NCI-H1436 treated with DMSO at 0.1 percent for 48 hours (cell line): ENCODE results near the gene ENHO.
"Not testable (repeated sequence)": the region's sequence is repeated elsewhere in the genome, so short reads cannot be mapped to it uniquely, and the experiment has no call there.

Experiments
- DNase-seq: peaks from one replicate; lab custom pipeline; 2025; lab: John Stamatoyannopoulos, UW

ENHO gene

GRCh38 chr9:34555500-34555899 lies 32.7 kb upstream of the ENHO start:
- DNase-seq: no peak

DNA sequence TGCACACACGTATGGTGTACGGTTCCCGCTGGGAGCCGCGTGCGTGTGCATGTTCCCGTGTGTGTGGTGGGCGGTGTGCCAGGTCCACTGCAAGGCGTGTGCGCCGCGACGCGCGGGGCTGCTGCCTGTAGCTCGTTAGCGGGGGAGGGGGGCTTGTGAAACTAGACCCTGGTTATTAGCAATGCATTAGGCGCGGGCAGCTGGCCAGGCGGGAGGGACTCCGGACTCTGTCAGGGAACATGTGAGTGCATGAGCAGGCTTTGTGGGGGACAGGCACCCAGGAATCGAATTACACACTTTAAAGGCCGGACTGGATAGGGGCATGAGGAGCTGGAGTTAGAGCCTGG lies 32.2 kb upstream of the ENHO start:
- no peak for DNase-seq

DNA sequence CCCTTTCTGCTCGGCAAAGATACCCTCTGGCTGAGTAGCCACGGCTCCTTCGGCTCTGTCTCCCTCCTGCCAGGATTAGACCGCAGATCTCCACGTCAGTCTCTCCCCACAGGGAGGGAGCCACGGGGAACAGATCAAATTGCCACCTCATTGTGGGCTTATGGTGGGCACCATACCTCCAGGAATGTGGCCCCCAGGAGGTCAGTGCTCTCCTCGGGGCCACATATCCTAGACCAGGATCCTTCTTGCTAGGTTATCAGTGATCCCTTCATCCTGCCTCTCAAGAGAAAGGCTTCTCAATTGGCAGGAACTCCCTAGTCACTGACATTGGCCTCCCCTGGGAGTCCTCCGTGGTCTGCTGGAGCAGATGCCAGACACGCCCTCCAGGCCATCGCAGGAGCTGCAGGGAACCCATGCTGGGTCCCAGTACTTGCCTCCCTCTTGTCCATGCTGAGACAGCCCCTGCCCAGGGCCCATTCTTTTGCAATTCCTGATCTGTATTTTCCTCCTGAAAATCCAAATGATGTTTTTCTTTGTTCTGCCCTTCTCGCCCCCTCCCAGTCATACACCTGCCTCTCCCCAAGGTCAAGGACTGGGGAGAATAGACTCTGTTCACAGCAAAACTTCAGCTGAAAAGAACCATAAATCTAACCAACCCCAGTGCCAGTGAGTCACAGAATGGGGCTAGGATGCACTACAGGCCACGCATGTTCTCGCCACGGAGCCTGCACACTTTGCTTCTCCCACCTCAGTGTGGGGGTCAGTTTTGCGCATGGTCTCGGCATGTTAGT lies 31.6 kb upstream of the ENHO start:
- DNase-seq: peak; percentile 48

- no peak for DNase-seq
Observed at GRCh38 chr9:34553511-34554021, 30.8 kb upstream of the ENHO start.

- no peak for DNase-seq
Observed at GRCh38 chr9:34552986-34553385, 30.2 kb upstream of the ENHO start.

- DNase-seq: no peak
Observed at GRCh38 chr9:34552606-34552981, 29.8 kb upstream of the ENHO start.

GRCh38 chr9:34551751-34552605 lies 29.2 kb upstream of the ENHO start:
- no peak for DNase-seq

DNA sequence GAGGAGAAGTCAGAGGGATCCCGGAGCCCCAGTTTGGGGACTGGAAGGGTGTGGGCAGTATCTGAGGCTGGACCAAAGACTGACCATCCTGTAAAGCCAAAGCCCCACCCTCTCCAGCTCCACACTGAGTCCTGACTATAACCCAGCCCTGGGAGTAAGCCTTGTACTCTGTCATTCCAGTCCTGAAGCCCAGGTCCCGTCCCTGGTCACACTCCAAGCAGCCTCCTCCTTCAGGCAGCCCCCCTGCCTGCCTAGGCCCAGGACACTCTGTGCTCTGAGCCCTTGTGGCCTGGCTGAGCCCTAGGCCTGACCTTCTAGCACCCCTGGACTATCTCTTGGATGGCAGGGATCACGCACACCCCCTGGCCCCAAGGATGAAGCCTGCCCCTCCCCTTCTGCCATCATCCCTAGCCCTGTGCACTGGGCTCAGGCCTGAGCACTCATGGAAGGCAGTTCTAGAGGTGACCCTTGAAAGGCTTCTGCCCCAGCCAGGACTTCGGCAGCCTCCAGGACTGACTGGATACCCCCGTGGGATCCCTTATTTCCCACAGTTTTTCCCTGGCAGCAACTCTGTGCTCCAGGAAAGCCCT lies 28.0 kb upstream of the ENHO start:
- DNase-seq: no peak

- DNase-seq: no peak
Observed at GRCh38 chr9:34550016-34550680, 27.4 kb upstream of the ENHO start.

GRCh38 chr9:34549407-34549732 lies 26.6 kb upstream of the ENHO start:
- DNase-seq: no peak

DNA sequence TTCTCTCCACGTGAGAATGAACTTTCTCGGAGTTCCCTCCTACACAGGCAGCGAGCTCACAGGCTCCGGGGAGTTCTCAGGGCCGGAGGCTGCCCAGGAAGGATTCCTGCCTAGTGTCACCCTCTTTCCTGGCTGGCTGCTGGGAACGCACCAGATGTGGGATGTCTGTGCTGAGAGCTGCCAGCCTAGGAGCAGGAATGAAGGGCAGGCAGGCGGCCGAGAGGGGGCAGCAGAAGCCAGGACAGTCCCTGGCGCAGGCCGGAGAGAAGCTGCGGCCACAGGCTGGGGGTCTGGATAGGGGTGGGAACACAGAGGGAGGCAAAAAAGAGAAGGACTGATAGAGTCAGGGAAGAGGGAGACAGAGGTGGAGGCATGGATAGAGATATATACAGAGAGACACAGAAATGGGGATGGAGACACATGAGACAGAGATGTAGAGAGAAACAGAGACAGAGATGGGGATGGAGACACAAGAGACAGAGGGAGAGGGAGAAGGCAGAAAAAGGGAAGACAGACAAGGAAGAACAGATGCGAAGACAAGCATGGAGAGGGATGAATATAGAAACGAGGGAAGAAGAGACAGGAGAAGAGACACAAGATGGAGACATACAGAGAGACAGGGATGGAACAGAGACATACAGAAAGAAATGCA lies 25.3 kb upstream of the ENHO start:
- no peak for DNase-seq

DNA sequence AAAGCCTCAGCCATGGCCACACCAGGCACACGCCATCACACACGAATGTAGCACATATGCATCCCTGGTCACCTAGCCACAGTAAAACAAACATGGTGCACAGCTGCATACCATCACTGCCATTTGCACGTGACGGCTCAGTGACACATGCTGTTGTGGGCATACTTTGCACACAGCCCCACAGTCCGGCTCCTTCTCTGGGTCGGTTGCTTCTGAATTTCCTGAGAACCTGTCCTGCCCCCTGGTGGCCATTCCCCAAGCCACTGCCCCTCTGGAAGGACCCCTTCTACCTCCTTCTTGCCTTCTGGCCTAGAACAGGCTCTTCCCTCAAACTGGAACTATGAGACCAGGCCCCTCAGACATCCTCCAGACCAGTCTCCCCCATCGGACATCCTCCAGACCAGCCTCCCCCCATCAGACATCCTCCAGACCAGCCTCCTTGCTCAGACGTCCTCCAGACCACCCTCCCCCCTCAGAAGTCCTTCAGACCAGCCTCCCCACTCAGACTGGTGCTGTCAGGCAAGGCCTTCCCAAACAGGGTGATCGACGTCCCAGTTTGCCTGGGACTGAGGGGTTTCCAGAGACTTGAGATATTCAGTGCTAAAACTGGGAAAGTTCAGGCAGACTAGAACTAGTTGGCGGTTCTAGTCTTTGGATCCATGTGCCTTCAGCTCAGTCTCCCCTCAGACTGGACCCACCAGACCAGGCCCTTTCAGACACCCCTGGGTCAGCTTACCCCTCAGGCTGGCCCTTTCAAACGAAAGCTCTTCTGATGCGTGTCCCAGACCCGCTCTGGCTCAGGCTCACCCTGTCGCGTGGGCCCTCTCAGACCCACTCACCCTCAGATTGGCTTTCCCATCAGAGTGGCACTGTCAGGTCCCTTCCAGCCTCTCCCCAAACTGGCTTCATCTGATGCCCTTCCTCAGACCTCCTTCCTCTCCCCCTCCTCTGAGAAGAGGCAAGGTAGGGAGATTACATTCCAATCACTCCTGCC lies 24.3 kb upstream of the ENHO start:
- no peak for DNase-seq

- no peak for DNase-seq
Observed at GRCh38 chr9:34546102-34546833, 23.5 kb upstream of the ENHO start.

- no peak for DNase-seq
Observed at GRCh38 chr9:34545497-34545896, 22.7 kb upstream of the ENHO start.

- no peak for DNase-seq
Observed at GRCh38 chr9:34544035-34544434, 21.2 kb upstream of the ENHO start.

GRCh38 chr9:34541540-34541939 lies 18.8 kb upstream of the ENHO start:
- DNase-seq: no peak

- no peak for DNase-seq
Observed at GRCh38 chr9:34540827-34541226, 18.0 kb upstream of the ENHO start.

DNA sequence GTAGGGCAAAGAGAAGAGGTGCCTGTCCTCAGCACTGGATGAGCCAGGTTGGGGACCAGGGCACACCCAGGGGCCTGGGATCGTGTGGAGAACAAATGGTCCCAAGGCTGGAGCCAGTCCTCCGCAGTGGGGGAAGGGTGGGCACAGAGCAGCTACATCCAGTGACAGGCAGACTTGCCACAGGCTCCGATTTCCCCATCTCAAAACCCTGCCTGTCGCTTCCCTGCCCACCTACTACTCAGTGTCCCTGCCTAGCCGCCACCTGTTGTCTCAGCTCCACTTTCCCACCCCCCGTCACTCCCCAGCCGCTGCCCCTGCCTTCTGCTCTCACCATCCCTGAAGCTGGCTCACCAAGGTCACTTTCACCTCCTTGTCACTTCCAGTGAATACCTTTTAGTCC lies 13.9 kb upstream of the ENHO start:
- no peak for DNase-seq

GRCh38 chr9:34532041-34532440 lies 9.3 kb upstream of the ENHO start:
- not testable (repeated sequence) for DNase-seq

- DNase-seq: no peak
Observed at GRCh38 chr9:34526026-34526425, 3.2 kb upstream of the ENHO start.
